WI38 (cell line): ENCODE measurements around the gene PTPRS.

Experiments
- H3K4me3 ChIP-seq: 2 replicates; pipeline ENCODE4 v1.5.1; 2011; ENCODE audit warnings: low read depth, mild to moderate bottlenecking, control low read depth, low read length
- TF ChIP-seq, protein P1 (sequence below): IDR thresholded peaks from 2 replicates; pipeline ENCODE4 v1.5.1; 2012; ENCODE audit warnings: low read depth, mild to moderate bottlenecking, control low read depth, low read length

Gene PTPRS

GRCh38 chr19:5305163-5305562, 35.4 kb downstream of the PTPRS start:
- no peak overlapping the region for H3K4me3 ChIP-seq
- TF ChIP-seq, protein P1, sequence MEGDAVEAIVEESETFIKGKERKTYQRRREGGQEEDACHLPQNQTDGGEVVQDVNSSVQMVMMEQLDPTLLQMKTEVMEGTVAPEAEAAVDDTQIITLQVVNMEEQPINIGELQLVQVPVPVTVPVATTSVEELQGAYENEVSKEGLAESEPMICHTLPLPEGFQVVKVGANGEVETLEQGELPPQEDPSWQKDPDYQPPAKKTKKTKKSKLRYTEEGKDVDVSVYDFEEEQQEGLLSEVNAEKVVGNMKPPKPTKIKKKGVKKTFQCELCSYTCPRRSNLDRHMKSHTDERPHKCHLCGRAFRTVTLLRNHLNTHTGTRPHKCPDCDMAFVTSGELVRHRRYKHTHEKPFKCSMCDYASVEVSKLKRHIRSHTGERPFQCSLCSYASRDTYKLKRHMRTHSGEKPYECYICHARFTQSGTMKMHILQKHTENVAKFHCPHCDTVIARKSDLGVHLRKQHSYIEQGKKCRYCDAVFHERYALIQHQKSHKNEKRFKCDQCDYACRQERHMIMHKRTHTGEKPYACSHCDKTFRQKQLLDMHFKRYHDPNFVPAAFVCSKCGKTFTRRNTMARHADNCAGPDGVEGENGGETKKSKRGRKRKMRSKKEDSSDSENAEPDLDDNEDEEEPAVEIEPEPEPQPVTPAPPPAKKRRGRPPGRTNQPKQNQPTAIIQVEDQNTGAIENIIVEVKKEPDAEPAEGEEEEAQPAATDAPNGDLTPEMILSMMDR = no peak

DNA sequence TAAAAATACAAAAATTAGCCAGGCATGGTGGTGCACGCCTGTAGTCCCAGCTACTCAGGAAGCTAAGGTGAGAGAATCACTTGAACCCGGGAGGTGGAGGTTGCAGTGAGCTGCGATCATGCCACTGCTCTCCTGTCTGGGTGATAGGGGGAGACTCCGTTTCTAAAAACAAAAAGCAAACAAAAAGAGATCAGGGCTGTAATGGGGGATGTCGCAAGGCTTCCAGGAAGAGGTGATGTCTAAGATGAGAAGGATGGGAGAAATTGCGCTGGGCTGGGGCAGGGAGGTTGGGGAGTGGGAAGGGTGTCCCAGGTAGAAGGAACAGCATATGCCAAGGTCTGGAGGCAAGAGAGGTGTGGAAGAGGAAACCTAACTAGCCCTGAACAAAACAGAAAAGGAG, 36.1 kb downstream of the PTPRS start:
- TF ChIP-seq, protein P1 = no peak
- no peak overlapping the region for H3K4me3 ChIP-seq

DNA sequence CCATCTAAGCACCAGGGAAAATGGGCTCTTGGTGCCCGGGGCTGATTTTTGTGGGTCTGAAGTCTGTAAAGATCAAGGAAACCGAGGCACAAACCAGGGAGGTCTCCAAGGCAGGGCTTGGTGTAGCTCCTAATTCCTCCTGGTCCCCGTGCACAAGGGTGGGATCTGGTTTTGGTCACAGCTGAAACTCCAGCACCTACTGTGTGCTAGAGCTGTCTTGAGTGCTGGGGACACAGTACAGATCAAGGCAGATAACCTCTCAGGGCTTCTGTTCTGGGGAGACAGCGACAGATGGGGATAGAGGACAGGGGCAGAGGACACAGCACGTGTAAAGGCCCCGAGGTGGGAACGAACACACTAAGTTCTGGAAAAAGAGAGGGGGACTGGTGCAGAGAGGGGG, 37.4 kb downstream of the PTPRS start:
- no peak overlapping the region for H3K4me3 ChIP-seq
- TF ChIP-seq, protein P1 = no peak

- TF ChIP-seq, protein P1 = no peak
- no peak overlapping the region for H3K4me3 ChIP-seq
Measured at GRCh38 chr19:5302396-5302795, 38.2 kb downstream of the PTPRS start.

DNA sequence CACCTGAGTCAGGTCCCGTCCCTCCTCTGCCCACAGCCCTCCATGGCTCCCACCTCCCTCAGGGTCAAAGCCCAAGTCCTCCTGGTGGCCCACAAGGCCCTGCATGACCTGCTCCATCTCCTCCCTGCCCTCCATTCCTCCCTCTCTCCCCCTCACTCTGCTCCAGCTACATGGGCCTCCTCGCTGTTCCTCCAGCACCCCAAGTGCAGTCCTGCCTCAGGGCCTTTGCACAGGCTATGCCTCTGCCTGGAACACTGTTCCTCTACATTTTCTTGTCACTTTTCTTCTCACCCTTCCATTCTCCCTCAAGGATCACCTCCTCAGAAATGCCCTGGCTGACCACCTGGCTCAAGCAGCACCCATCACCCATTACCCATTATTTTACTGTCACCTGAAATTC, 41.5 kb downstream of the PTPRS start:
- H3K4me3 ChIP-seq = no peak overlapping the region
- TF ChIP-seq, protein P1 = no peak

DNA sequence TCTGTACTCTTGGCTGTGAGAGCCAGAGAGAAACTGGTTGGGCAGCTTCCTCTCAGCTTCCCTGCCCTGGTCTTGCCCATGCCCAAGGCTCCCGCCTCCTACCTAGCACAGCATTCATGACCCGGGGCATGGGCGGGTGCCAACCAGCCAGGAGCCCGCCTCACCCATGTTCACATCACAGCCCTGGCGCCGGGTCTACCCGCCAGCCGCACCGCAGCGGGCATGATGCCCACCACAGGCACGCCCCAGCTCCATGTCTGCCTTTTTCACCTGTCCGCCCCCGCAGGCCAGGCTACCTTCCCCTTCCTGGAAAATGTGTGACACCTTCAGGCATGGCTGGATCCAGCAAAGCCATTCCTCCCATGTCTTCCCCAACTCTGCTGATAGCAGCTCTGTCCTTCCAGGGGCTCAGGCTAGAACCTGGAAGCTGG, 42.1 kb downstream of the PTPRS start:
- TF ChIP-seq, protein P1 = no peak
- H3K4me3 ChIP-seq = no peak overlapping the region

DNA sequence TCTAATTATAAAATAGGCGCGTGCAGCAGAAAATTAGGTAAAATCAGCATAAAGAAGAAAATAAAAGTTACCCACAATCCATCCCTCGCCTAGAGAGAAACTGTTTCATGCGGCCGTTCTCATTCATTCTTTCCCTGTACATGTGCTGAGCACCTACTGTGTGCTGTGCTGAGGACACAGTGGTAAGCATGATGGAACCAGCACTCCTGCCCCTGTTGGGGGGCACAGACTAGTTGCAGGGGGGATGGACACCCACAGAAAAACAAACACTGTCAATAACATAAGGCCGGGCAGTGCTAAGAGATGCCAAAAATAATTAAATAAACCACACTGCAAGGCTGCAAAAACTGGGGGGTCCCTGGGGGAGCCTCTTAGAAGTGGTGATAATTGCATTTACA, 43.3 kb downstream of the PTPRS start:
- TF ChIP-seq, protein P1 = no peak
- no peak overlapping the region for H3K4me3 ChIP-seq
